Posterior vena cava (tissue), 2 donors: Measurements from ENCODE around the gene FAM151A. TPM values are rescaled to one million over a fixed set of nuclear protein-coding genes. Genes with fewer than 3 reads are reported as not detected.
"Not testable (repeated sequence)": the region's sequence is repeated elsewhere in the genome, so short reads cannot be mapped to it uniquely, and the experiment has no call there.

Experiments used
- DNase-seq: peaks from one replicate; pipeline ENCODE4 v3.0.0-alpha.2; 2020; ENCODE audit warnings: low spot score
- intact Hi-C, 2 donors: fragments of 100-400 bp; cut with DNase I; formaldehyde crosslinking; loops; one replicate each; pipeline versions ENCODE4 v1.14.1 to v1.14.2; 2022 to 2023
- total RNA-seq, 2 donors: library from RNA; stranded (reverse); fragmentation: NEBNext Ultra II Directional; extraction: Animal tissue kit (Norgen Biotek cat#: 25700); gene quantifications; one replicate each; pipeline ENCODE4 v1.2.1, GENCODE V29; 2021
- donor health status: DM: yes; HTN: yes; CAD: no.
- donor health status: DM: yes; HTN: yes; CAD: no.

Gene FAM151A
- total RNA-seq, 2 donors from 2014 or later = not detected

DNA sequence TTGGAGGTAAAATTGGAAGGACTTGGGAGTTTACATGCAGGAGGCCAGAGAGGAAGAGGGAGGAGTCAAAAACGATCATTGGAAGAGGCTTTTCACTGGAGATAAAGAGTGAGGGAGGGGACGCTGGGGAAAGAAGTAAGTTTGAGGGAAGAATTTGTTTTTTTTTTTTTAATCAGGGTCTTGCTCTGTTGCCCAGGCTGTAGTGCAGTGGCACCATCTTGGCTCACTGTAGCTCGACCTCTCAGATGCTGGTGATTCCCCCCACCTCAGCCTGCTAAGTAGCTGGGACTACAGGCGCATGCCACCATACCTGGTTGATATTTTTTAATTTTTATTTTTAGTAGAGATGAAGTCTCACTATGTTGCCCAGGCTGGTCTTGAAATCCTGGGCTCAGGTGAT is 17.0 kb upstream of the FAM151A start:
- no peak for DNase-seq
- intact Hi-C loops = no loop called here

GRCh38 chr1:54636461-54637446 is 13.4 kb upstream of the FAM151A start:
- intact Hi-C loops, DNase-seq: not testable (repeated sequence)

DNA sequence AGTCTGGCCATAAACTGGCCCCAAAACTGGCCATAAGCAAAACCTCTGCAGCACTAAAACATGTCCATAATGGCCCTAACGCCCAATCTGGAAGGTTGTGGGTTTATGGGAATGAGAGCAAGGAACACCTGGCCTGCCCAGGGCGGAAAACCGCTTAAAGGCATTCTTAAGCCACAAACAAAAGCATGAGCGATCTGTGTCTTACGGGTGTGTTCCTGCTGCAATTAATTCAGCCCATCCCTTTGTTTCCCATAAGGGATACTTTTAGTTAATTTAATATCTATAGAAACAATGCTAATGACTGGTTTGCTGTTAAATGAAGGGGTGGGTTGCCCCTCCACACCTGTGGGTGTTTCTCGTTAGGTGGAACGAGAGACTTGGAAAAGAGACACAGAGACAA is 12.5 kb upstream of the FAM151A start:
- intact Hi-C loops, DNase-seq: not testable (repeated sequence)

- no peak for DNase-seq
- intact Hi-C loops = no loop called here
These were observed 3.9 kb upstream of the FAM151A start for GRCh38 chr1:54627196-54627595.

GRCh38 chr1:54624466-54625464 is 1.4 kb upstream of the FAM151A start:
- intact Hi-C loops = no loop called here
- DNase-seq = no peak

- DNase-seq = no peak
- intact Hi-C loops = no loop called here
These were observed 3.6 kb downstream of the FAM151A start for GRCh38 chr1:54619749-54620148.

- DNase-seq = no peak
- intact Hi-C loops = no loop called here
These were observed 7.6 kb downstream of the FAM151A start for GRCh38 chr1:54615531-54616279.

DNA sequence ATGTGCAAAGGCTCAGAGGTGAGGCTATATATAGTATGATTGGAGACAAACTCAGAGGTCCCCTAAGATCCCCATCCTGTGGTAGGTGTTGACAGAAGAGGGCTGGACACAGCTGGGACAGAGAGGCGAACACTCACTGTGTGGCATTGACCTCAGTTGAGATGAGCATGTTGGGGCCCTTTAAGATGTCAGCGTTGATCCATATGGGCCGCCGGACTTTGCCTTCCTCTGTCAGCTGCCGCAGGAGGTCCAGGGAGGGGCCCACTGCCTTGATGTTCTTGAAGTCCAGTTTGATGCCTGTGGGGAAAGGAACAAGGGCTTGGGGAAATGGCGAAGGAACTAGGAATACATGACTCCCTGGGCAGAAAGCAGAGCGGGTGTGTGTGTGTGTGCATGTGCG is 8.8 kb downstream of the FAM151A start:
- intact Hi-C loops = no loop called here
- peak; percentile 58 for DNase-seq

DNA sequence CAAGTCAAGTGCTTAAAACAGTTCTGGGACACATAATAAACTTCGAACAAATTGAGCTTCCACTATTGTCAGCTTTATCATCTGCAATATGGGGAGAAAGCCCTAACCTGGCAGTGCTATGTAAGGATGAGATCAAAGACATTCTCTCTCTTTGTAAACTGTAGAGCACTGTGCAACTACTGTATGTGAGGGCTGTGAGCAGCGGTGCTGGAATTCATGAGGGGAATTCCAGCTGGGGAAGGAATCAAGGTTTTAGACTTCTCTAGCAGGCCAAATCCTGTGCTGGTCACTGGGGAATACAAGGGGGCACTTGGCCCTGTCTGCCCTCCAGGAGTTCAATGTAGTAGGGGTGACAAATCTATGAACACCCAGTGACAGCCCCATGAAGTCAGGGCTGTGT is 9.3 kb downstream of the FAM151A start:
- intact Hi-C loops = no loop called here
- no peak for DNase-seq

DNA sequence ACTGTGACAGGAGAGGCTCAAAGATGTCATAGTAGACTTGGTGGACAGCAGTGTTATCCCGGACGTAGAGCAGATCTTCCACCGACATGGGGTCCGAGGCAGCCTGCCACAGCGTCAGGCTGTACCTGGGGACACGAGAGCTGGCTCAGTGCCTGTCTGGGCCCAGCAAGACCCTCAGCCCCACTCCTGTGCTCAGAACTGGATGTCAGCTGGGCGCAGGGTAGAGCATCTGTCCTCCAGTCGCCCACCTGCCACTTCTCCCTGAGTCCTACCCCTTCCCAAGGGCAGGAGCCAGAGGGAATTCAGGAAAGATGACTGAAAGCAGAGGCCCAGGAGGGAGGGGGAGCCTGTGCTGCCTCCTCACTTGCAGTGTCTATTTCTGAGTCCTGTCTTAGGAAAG is 11.7 kb downstream of the FAM151A start:
- no peak for DNase-seq
- intact Hi-C loops = no loop called here

GRCh38 chr1:54610601-54611580 is 12.4 kb downstream of the FAM151A start:
- DNase-seq = no peak
- intact Hi-C loops = no loop called here

DNA sequence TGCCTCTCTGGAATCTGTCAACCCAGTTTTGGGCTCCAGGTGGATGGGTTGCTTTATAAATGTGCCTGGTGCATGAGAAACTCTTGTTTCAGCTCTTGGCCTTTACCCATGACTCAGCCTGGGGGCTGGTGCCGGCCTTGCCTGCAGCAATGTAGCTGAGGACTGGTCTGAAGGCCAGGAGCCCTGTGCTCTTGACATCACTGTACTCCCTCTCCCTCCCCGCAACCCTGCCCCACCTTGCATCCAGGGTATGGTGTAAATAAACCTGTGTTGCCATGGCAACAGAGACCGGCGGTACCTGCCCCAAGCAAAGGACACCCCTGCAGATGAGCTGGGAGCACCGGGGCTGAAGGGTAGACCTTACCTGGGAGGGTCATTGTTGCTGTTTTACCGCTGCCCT is 13.3 kb downstream of the FAM151A start:
- DNase-seq = no peak
- intact Hi-C loops = no loop called here

DNA sequence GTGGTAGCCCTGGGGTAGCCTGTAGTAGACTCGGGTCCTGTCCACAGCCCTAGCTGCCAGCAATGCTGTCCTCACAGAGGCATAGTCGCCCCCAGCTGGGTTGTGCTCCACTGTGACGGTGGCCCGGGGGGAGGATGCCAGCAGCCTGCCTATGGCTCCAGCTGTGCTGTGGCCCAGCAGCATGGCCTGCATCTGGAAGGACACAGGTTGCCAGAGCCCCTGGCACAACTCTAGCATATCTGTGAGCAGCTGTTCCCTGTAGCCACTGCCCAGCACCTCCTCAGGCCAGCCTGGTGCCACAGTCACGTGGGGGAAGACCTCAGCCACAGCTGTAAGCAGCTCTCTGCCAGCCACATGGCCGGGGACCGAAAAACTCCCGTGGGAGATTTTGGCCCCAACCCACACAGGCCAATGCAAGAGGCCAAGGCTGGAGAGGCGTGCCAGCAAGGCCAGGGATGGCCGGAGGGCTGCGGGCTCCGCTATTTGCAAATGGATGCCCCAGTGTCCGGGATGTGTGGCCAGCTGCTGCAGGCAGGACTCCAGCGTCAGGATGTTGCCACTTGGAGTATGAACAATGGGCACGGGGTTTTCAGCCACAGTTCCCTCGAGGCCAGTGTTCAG is 13.9 kb downstream of the FAM151A start:
- intact Hi-C loops = no loop called here
- DNase-seq = no peak

DNA sequence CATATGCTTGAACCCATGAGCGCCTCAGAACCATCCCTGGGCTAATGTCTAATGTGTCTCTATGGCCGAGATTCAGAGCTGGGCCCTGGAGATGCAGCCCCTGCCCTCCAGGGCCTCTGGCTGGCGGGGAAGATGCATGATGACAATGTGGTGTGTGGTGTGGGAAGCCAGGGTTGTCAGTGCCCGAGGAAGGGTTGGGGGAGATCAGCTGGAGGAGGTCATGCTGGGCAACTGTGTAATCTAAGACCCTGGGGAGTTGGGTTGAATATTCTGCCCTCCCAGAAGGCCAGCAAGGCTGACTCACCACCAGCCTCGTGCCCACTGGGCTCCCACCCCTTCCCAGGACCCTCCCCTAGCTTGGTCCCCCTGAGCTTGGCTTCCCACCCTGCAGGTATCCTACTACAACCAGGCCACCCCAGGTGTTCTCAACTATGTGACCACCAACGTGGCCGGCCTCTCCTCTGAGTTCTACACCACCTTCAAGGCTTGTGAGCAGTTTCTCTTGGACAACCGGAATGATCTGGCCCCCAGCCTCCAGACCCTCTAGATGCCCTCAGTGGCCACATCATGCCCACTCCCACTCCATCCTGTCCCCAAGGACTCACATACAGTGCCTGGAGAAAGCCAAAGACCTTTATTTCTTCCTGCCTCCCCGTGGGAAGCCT is 14.6 kb downstream of the FAM151A start:
- no peak for DNase-seq
- intact Hi-C loops = no loop called here

- no peak for DNase-seq
- intact Hi-C loops = no loop called here
These were observed 15.3 kb downstream of the FAM151A start for GRCh38 chr1:54607821-54608565.

GRCh38 chr1:54606990-54607325 is 16.4 kb downstream of the FAM151A start:
- DNase-seq = no peak
- intact Hi-C loops = no loop called here
